Measurements from ENCODE around the gene OARD1. TPM values are rescaled to one million over a fixed set of nuclear protein-coding genes. Genes with fewer than 3 reads are reported as not detected.

OARD1 gene
- total and polyA plus RNA-seq, 4 donors: 22.2 to 27.0 (median 24.3) TPM

- Histone ChIP-seq H3K27ac (ENCODE audit: low read depth in 1 of 2, low read length in 1 of 2) (no peak overlapping the region), H3K27me3 (ENCODE audit: control insufficient read depth in 3 of 3, insufficient read depth in 3 of 3, low read length in 2 of 3) (no peaks in the 10 kb centered on the region), H3K9me3 (ENCODE audit: control insufficient read depth in 4 of 4, insufficient read depth in 3 of 4, low read length in 3 of 4) (no peaks in the 10 kb centered on the region), H3K4me1 (ENCODE audit: control insufficient read depth in 5 of 5, insufficient read depth in 5 of 5, low read length in 5 of 5) (no peaks in the 10 kb centered on the region), H3K36me3 (ENCODE audit: control insufficient read depth in 4 of 4, insufficient read depth in 4 of 4, low read length in 4 of 4) (peaks cover 0 to 2% (median 0%) of the 10 kb centered on the region in 4 donors), H3K4me3 (no peak overlapping the region), H3K9ac (ENCODE audit: insufficient read depth in 1 of 2, low read length in 2 of 2) (no peak overlapping the region)
- ATAC-seq (ENCODE audit: insufficient read depth, low FRiP score) (no peak), DNase-seq (no peak)
- WGBS, 2 donors: 69 to 92% methylated on average over 3 of the region's 3 CpGs
- TF ChIP-seq CTCF (IDR thresholded peaks at IDR 0.05; ENCODE audit: control extremely low read depth, extremely low read depth): no peak
Observed at GRCh38 chr6:41111017-41111416, 38.9 kb upstream of the OARD1 start.

- no peak for TF ChIP-seq CTCF (IDR thresholded peaks at IDR 0.05; ENCODE audit: control extremely low read depth, extremely low read depth)
- no peak for ATAC-seq (ENCODE audit: insufficient read depth, low FRiP score)
- no peaks in the 10 kb centered on the region for H3K27me3 ChIP-seq (ENCODE audit: control insufficient read depth in 3 of 3, insufficient read depth in 3 of 3, low read length in 2 of 3)
- DNase-seq: no peak
- H3K27ac ChIP-seq (ENCODE audit: low read depth in 1 of 2, low read length in 1 of 2): no peak overlapping the region
- no peak overlapping the region for H3K4me3 ChIP-seq
- no peaks in the 10 kb centered on the region for H3K4me1 ChIP-seq (ENCODE audit: control insufficient read depth in 5 of 5, insufficient read depth in 5 of 5, low read length in 5 of 5)
- peaks cover 4 to 13% (median 8%) of the 10 kb centered on the region in 4 donors for H3K36me3 ChIP-seq (ENCODE audit: control insufficient read depth in 4 of 4, insufficient read depth in 4 of 4, low read length in 4 of 4)
- WGBS, 2 donors: 86 to 87% methylated on average over 3 of the region's 3 CpGs
- no peak overlapping the region for H3K9ac ChIP-seq (ENCODE audit: insufficient read depth in 1 of 2, low read length in 2 of 2)
- no peaks in the 10 kb centered on the region for H3K9me3 ChIP-seq (ENCODE audit: control insufficient read depth in 4 of 4, insufficient read depth in 3 of 4, low read length in 3 of 4)
Observed at GRCh38 chr6:41103847-41104246, 31.7 kb upstream of the OARD1 start.

- ATAC-seq (ENCODE audit: insufficient read depth, low FRiP score): no peak
- no peak for TF ChIP-seq CTCF (IDR thresholded peaks at IDR 0.05; ENCODE audit: control extremely low read depth, extremely low read depth)
Observed at GRCh38 chr6:41100871-41101287, 28.7 kb upstream of the OARD1 start.

GRCh38 chr6:41098366-41098765 lies 26.2 kb upstream of the OARD1 start:
- peaks cover 0 to 2% (median 0%) of the 10 kb centered on the region in 5 donors for H3K4me1 ChIP-seq (ENCODE audit: control insufficient read depth in 5 of 5, insufficient read depth in 5 of 5, low read length in 5 of 5)
- 79 to 80% methylated on average over 3 of the region's 3 CpGs for WGBS, 2 donors
- H3K4me3 ChIP-seq: no peak overlapping the region
- DNase-seq (no peak), ATAC-seq (ENCODE audit: insufficient read depth, low FRiP score) (no peak)
- no peaks in the 10 kb centered on the region for H3K9me3 ChIP-seq (ENCODE audit: control insufficient read depth in 4 of 4, insufficient read depth in 3 of 4, low read length in 3 of 4)
- H3K9ac ChIP-seq (ENCODE audit: insufficient read depth in 1 of 2, low read length in 2 of 2): no peak overlapping the region
- H3K27me3 ChIP-seq (ENCODE audit: control insufficient read depth in 3 of 3, insufficient read depth in 3 of 3, low read length in 2 of 3): no peaks in the 10 kb centered on the region
- no peak for TF ChIP-seq CTCF (IDR thresholded peaks at IDR 0.05; ENCODE audit: control extremely low read depth, extremely low read depth)
- no peak overlapping the region for H3K27ac ChIP-seq (ENCODE audit: low read depth in 1 of 2, low read length in 1 of 2)
- peaks cover 41 to 54% (median 48%) of the 10 kb centered on the region in 4 donors for H3K36me3 ChIP-seq (ENCODE audit: control insufficient read depth in 4 of 4, insufficient read depth in 4 of 4, low read length in 4 of 4)

More at GRCh38 chr6:41100871-41101287, 28.7 kb upstream of the OARD1 start:
- DNase-seq: no peak
- Histone ChIP-seq H3K9ac (ENCODE audit: insufficient read depth in 1 of 2, low read length in 2 of 2) (no peak overlapping the region), H3K4me1 (ENCODE audit: control insufficient read depth in 5 of 5, insufficient read depth in 5 of 5, low read length in 5 of 5) (peaks cover 0 to 2% (median 0%) of the 10 kb centered on the region in 5 donors), H3K9me3 (ENCODE audit: control insufficient read depth in 4 of 4, insufficient read depth in 3 of 4, low read length in 3 of 4) (no peaks in the 10 kb centered on the region), H3K27ac (ENCODE audit: low read depth in 1 of 2, low read length in 1 of 2) (no peak overlapping the region), H3K4me3 (no peak overlapping the region), H3K27me3 (ENCODE audit: control insufficient read depth in 3 of 3, insufficient read depth in 3 of 3, low read length in 2 of 3) (no peaks in the 10 kb centered on the region), H3K36me3 (ENCODE audit: control insufficient read depth in 4 of 4, insufficient read depth in 4 of 4, low read length in 4 of 4) (peaks cover 26 to 40% (median 29%) of the 10 kb centered on the region in 4 donors)
- WGBS, 2 donors: 80 to 82% methylated on average over 42 of the region's 42 CpGs
